ENCODE data around the gene KCNQ2.

KCNQ2 gene

DNA sequence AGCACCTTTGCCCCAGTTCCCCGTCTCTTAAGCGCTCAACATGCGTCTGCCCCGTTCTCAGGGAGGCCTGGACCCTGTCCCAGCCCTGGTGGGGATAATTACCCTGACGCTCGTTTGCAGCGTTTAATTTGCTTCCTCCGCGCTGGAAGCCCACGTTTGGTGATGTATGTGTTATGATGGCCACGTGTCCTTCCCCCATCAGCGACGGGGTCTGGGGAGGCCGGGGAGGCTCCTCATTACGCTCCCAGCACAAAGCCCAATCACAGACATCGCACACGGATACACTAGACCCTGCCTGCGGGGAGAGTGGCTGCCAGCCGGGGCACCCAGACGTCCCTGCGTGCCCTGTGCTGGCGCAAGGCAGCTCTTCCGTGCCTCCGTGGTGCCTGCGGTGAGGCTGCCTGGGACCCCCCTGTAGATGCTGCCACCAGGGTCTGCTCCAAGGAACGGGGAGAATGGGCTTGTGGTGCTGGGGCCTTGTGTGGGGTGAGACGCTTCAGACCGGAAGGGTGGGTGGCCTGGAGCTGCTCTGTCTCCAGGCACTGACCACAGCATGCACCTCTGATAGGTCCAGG is 101.1 kb downstream of the KCNQ2 start:
- Mint-ChIP-seq H3K9me3 (no peaks in the 10 kb centered on the region), H3K27ac (no peak overlapping the region)

DNA sequence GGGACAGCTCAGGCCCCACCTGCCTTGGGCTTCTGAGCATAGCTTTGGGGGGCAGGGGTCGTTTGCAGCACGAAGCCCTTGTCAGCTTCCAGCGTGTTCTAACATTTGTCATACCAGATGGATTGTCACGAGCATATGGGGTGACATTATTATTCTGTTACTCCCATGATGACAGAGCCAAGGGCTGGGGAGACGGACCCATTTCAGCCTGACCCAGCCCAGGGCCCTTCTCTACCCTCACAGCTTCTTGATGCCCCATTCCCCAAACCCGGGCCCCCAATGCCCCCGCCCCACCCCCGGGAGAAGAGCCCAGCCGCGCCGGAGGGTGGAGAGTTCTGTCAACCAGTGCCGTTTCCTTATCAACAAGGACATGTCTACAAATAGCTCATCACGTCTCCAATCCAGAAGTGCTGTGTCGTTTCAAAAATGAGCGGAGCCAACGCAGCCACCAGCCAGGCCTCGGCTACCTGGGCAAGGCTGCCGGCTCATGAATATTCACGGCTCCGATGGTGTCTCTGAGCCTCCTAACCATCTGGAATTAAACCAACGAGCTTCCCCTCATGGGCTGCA is 101.8 kb downstream of the KCNQ2 start:
- DNase-seq (ENCODE audit: low spot score in 2 of 2) (no peak), ATAC-seq (no peak)
- no peak overlapping the region for H3K27ac Mint-ChIP-seq
- no peaks in the 10 kb centered on the region for H3K36me3 Mint-ChIP-seq
- no peaks in the 10 kb centered on the region for H3K9me3 Mint-ChIP-seq
- H3K4me1 Mint-ChIP-seq = no peaks in the 10 kb centered on the region
- no peak overlapping the region for H3K4me3 Mint-ChIP-seq

More for the DNA sequence above, 101.1 kb downstream of the KCNQ2 start:
- no peak overlapping the region for H3K4me3 Mint-ChIP-seq
- DNase-seq (ENCODE audit: low spot score in 2 of 2) = no peak
- H3K4me1 Mint-ChIP-seq = no peaks in the 10 kb centered on the region
- H3K36me3 Mint-ChIP-seq = no peaks in the 10 kb centered on the region
- no peak for ATAC-seq

DNA sequence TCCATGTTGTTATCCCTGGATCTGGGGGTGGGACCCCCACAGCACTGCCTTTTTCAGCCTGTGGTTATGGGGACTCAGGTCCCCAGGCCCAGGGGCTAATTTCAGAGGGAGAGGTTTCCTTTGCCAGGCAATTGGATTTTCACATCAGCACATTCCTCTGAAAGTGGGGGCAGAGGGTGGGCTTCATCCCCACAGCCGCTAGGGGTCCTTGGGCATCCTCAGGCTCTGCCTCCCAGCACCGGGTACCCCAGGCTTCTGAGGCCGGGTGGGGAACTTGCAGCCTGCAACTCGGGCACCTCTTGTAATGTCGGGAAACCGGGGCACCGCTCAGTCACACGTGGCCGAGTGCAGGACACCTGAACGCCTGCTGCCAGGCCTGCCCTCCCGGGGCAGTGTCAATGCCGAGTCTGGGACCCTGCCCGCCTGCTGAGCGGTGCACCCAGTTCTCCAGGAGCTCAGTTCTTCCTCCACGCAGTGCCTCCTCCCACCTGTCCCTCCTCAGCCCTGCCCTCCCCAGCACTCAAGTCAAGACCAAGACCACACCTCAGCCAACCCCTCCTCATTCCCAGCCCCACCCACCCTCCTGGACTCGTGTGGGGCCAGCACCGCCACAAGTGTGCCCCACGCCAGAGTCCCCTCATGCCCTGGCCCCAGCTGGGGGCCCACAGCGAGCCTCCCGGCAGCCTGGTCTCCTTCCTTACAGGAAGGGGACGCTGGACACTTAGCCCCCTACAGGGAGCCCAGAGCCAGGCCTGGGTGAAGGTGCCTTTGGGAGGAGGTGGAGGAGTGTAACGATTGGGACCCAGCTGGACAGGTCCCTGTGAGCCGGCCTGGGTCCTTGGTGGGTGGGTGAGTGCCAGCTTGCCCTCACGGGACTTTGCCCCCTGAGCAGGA is 102.5 kb downstream of the KCNQ2 start:
- Mint-ChIP-seq H3K9me3 (no peaks in the 10 kb centered on the region), H3K36me3 (no peaks in the 10 kb centered on the region), H3K4me1 (no peaks in the 10 kb centered on the region), H3K4me3 (no peak overlapping the region), H3K27ac (no peak overlapping the region)
- no peak for ATAC-seq
- no peak for DNase-seq (ENCODE audit: low spot score in 2 of 2)

DNA sequence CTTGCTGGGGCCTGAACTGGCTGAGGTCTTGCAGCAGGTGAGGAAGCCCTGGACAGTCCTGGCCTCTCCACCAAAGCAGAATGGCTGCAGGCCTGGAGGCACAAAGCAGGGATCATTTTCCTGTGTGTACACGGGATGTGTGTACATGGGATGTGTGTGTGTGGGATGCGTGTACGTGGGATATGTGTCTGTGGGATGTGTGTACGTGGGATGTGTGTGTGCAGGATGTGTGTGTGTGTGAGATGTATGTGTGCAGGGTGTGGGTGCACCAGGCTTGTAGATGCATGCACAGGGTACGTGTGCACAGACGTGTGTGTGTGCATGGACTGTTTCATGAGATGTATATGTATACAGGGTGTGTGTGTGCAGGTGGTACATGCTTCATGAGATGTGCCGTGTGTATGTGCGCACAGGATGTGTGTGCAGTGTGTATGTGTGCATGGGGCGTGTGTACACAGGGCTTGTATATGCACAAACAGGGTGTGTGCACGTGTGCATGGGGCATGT is 103.4 kb downstream of the KCNQ2 start:
- no peaks in the 10 kb centered on the region for H3K4me1 Mint-ChIP-seq
- H3K9me3 Mint-ChIP-seq = no peaks in the 10 kb centered on the region
- DNase-seq (ENCODE audit: low spot score in 2 of 2) (no peak), ATAC-seq (no peak)
- no peaks in the 10 kb centered on the region for H3K36me3 Mint-ChIP-seq
- H3K27ac Mint-ChIP-seq = no peak overlapping the region
- H3K4me3 Mint-ChIP-seq = no peak overlapping the region

DNA sequence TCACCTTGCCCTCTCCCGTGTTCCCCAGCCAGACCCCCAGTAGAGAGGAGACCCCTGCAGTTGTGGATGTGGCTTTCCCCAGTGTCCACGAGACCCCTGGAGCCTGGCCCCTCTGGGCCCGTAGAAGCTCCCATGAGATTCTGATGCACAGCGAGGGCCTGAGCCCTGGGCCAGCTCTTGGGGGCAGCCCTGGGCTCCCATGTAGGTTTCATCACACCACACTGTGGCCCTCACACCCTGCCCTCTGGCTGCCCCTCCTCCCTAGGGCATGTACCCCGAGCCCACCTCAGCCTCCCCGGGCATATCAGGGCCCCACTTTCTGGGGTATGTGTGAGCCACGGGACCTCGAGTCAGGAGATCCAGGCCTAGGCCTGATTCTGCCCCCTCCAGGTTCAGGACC is 104.3 kb downstream of the KCNQ2 start:
- Mint-ChIP-seq H3K4me1 (no peaks in the 10 kb centered on the region), H3K4me3 (no peak overlapping the region), H3K27ac (no peak overlapping the region), H3K36me3 (no peaks in the 10 kb centered on the region), H3K9me3 (no peaks in the 10 kb centered on the region)
- no peak for ATAC-seq
- DNase-seq (ENCODE audit: low spot score in 2 of 2) = no peak

DNA sequence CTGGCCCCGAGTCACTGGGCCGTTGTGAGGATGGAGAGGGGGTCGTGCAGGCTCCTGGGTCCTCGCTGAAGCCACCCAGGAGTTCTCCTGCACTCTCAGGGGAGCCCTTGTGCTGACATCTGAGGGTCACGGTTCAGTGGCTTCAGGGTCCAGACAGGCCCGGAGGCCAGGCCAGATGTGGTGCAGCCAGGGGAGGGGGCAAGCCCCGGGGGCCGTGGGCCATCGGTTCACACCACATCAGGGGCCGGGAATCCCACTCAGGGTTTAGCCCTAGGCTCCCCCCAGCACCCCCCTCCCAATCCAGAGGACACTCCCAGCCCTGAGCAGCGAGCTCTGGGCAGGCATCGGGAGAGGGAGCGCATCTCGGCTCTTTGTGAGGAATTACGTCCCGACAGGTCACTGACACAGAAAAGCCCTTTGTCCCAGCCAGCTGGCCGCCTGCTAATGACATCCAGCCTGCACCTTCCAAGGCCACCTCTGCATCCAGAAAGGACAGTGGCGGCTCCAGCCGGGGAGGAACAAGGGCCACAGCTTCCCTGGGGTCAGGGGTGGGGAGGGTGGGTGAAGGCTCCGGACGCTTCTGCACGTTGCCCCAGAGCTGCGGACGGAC is 104.9 kb downstream of the KCNQ2 start:
- no peak for ATAC-seq
- no peak for DNase-seq (ENCODE audit: low spot score in 2 of 2)
- peaks cover 4% of the 10 kb centered on the region for H3K4me1 Mint-ChIP-seq
- no peak overlapping the region for H3K4me3 Mint-ChIP-seq
- H3K9me3 Mint-ChIP-seq = no peaks in the 10 kb centered on the region
- H3K36me3 Mint-ChIP-seq = no peaks in the 10 kb centered on the region
- no peak overlapping the region for H3K27ac Mint-ChIP-seq

DNA sequence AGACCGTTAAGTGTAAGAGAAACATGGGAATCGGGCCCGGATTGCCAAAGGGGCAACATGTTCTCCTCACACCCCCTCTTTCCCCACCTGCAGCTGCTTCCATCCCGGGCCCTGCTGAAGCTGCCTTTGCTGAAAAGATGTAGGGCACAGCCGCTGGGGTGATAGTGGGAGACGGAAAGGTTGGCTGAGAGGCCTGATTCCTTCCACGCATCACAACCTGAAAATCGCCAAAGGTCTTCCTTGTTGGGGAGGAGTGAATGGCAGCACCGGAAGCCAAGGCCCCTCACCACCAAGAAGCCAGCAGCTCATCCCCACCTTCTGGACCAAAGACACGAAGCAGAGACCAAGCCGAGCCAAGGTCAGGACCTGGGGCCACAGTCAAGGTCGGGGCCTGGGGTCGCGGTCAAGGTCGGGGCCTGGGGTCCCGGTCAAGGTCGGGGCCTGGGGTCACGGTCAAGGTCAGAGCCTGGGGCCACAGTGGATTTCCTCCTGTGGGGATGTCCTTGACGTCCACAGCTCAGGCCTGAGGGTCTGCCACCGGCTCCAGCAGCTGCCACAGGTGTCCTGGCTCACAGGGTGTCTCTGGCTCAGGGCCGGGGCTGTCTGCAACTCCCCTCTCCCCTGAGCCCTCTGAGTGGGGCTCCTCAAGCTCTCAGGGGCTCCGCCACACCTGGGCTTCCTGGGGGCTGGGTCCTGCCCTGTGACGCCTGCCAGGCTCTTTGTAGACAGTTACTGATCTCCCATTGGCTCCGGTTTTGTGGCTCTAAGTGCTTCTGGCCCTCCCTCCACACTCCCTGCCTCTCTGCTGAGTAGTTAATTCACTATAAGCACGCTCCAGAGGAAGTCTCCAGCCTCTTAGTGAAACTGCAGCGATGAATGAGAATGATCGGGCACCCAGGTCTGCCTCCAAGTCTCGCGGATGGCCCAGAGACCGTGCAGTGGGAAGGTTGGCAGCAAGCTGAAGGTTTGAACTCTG is 105.8 kb downstream of the KCNQ2 start:
- H3K27ac Mint-ChIP-seq = no peak overlapping the region
- H3K36me3 Mint-ChIP-seq = no peaks in the 10 kb centered on the region
- peaks cover 8% of the 10 kb centered on the region for H3K4me1 Mint-ChIP-seq
- H3K4me3 Mint-ChIP-seq = no peak overlapping the region
- no peaks in the 10 kb centered on the region for H3K9me3 Mint-ChIP-seq
- no peak for DNase-seq (ENCODE audit: low spot score in 2 of 2)
- ATAC-seq = no peak

DNA sequence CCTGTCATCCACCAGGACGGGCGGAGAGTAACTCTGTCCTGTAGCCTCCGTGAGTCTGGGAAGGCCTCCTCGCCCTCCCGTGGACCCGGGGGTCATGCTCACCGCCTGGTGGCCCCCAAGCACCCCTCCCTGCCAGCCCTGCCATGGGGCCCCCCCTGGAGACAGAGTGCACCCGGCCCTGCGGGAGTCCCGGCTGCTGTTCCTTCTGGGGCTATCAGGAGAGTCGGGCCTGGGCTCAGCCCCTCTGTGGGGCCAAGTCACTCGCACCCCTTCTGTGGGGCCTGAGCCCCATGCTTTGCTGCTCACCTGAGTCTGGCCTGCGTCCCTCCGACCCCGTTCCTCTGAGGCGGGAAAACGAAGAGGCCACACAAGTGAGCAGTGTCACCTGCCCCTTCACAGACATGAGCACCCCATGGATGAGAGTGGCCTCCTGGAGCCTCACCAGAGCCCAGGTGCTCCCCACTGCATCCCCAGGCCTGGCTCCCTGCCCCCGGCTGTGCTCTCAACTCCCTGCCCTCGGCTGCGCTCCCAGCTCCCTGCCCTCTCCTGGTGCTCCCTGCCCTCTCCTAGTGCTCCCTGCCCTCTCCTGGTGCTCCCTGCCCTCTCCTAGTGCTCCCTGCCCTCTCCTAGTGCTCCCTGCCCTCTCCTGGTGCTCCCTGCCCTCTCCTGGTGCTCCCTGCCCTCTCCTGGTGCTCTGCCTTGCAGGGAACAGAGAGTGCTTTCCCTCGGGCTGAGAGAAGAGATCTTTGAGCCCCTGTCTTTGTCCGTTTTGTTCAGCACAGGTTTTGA is 106.7 kb downstream of the KCNQ2 start:
- Mint-ChIP-seq H3K4me3 (no peak overlapping the region), H3K9me3 (no peaks in the 10 kb centered on the region), H3K4me1 (peaks cover 8% of the 10 kb centered on the region), H3K36me3 (no peaks in the 10 kb centered on the region), H3K27ac (no peak overlapping the region)
- ATAC-seq (no peak), DNase-seq (ENCODE audit: low spot score in 2 of 2) (no peak)

DNA sequence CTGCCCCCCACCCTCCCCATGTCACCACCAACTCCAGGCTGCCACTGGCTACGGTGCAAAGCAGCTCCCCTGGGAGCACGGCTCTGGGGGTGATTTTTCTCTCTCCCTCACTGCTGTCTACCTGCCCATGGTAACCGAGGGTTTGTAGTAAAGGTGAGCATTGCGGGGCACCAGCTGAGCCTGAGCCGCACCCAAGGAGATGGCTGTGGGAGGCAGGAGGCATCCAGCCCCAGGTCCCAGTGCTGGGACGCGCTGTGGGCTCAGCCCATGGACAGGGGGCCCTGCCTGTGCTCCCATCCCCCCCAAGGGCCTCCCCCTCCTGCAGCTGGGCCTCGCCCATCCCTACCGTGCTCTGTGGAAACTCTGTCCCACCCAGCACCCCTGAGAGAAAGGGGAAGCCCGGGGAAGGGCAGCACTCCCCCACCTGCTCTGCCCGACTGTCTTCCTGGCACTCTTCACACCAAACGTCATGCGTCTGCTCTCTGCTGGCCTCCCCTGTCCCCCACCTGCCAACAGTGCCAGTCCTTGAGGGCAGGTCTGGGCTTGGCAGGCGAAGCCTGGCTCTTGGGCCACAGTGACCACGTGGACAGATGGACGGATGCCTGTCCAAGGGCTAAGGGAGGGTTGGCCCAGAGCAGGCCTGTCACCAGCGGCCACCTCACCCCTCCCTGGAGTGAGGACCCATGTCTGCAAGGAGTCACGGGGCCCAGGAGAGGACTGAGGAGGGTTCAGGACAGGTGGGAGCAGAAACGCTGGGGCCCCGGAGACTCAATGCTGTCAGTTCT is 107.5 kb downstream of the KCNQ2 start:
- DNase-seq (ENCODE audit: low spot score in 2 of 2) (no peak), ATAC-seq (no peak)
- Mint-ChIP-seq H3K27ac (no peak overlapping the region), H3K36me3 (no peaks in the 10 kb centered on the region), H3K9me3 (no peaks in the 10 kb centered on the region), H3K4me3 (no peak overlapping the region), H3K4me1 (peaks cover 8% of the 10 kb centered on the region)

DNA sequence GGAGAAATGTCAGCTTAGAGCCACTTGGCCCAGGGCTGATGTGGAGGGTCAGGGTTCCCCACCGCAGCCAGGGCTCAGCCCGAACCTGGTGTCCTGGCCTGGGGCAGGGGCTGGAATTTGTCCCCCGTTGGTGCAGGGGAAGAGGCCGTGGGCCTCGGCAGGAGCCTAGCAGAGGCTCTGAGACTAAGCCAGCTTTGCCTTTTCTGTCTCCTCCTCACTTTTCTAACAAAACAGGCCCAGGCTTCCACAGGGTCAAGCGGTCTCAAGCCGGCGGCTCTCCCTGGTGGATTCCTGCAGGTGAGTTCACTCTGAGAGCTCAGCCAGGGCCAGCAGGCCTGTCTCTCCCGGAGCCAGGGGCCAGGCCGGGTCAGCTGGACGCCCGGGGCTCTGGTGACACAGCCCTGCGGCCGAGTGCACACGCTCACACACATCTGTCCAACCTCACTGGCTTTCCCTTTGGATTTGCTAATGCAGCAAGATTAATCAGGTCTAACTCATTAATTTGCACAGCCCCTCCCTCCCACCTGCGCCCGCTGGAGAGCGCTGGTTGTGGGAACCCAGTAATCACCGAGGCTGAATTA is 108.4 kb downstream of the KCNQ2 start:
- DNase-seq (ENCODE audit: low spot score in 2 of 2) = no peak

DNA sequence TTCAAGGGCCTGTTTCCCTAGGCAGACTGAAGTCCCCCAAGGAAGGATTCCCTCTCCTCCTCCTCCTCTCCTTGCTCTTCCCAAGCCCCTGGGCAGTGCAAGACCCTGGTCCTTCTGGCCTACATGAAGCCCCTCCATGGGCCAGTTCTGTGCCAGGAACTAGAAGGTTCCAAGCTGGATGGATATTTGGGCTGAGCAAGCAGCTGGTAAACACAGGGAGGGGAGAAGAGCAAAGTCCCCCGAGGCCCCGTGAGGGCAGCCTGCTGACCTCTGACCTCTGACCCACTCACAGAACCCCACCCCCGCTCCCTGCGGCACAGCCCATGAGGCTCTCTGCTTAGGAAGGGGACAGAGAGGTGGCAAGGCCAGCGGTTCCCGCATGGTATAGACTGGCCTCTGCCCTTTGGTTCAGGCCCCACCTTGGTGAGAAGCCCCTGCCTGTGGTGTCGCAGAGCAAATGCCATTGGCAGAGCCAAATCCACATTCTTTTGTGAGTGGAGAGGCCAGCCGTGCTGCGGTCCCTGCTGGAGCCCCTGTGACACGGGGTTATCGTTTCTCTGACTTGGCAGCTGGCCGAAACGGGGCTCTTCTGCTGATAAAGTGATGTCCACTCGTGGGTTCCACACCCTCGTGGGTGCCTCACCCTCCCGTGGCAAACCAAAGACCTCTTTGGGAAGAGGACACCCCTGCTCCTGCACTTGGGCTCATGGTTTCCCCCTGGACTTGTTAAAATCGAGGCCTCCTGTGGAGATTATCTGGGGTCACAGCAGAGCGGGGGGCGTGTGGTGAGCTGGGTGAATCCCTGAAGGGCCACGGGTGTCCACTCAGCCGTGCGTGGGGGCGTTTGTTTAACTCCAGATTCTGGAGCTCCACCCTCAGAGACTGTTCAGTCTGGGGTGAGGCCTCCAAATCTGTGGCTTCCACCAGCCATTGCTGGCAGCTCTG is 109.2 kb downstream of the KCNQ2 start:
- ATAC-seq (no peak), DNase-seq (ENCODE audit: low spot score in 2 of 2) (no peak)
- no peak overlapping the region for H3K4me3 Mint-ChIP-seq
- H3K27ac Mint-ChIP-seq = no peak overlapping the region
- no peaks in the 10 kb centered on the region for H3K9me3 Mint-ChIP-seq
- no peaks in the 10 kb centered on the region for H3K36me3 Mint-ChIP-seq
- H3K4me1 Mint-ChIP-seq = peaks cover 8% of the 10 kb centered on the region

More for the DNA sequence above, 108.4 kb downstream of the KCNQ2 start:
- Mint-ChIP-seq H3K4me1 (peaks cover 8% of the 10 kb centered on the region), H3K9me3 (no peaks in the 10 kb centered on the region), H3K36me3 (no peaks in the 10 kb centered on the region), H3K27ac (no peak overlapping the region), H3K4me3 (no peak overlapping the region)
- no peak for ATAC-seq

DNA sequence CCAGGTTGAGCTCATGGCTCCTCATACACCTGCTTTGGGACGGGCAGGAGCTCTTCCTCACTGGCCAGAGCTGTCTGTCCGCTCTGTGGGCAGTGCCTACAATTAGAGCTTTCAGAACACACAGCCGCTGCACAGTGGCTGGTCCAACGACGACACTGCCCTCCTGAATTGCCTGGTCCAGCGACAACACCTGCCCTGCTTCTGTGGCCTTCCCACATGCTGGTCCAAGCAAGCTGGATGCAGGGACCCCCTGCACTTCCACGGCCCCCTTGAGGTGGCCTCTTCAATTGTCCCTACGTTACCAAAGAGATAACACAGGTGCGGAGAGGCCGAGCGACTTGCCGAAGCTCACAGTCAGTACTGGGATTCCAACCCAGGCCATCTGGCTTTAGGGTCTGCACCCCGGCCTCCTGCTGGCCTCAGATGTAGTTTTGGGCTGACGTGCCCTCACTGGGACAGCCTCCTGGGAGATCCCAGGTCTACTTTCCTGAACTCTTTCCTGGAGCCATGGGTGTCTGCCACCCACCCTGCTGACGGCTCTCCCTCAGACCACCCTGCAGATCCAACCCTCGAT is 109.9 kb downstream of the KCNQ2 start:
- DNase-seq (ENCODE audit: low spot score in 2 of 2) (no peak), ATAC-seq (no peak)
- no peaks in the 10 kb centered on the region for H3K9me3 Mint-ChIP-seq
- H3K36me3 Mint-ChIP-seq = no peaks in the 10 kb centered on the region
- no peak overlapping the region for H3K27ac Mint-ChIP-seq
- H3K4me1 Mint-ChIP-seq = peaks cover 8% of the 10 kb centered on the region
- no peak overlapping the region for H3K4me3 Mint-ChIP-seq
